ENCODE measurements around the gene RPL3. TPM values are rescaled to one million over a fixed set of nuclear protein-coding genes. Genes with fewer than 3 reads are reported as not detected.

Gene RPL3
- polyA plus RNA-seq, 2 donors, result 1,521 to 2,885 TPM

- WGBS, 2 donors, result 84 to 88% methylated on average over 17 of the region's 17 CpGs
- Histone ChIP-seq H3K36me3 (ENCODE audit: control insufficient read depth in 2 of 2, insufficient read depth in 2 of 2, low read length in 1 of 2) (no peaks in the 10 kb centered on the region), H3K4me1 (ENCODE audit: control insufficient read depth in 2 of 2, insufficient read depth in 2 of 2, low read length in 1 of 2) (peaks cover 7 to 27% of the 10 kb centered on the region in 2 donors), H3K27me3 (ENCODE audit: control insufficient read depth in 1 of 2, insufficient read depth in 2 of 2, low read length in 2 of 2) (no peaks in the 10 kb centered on the region), H3K4me3 (ENCODE audit: low read depth in 1 of 2, low read length in 2 of 2) (no peak overlapping the region), H3K27ac (ENCODE audit: low read depth in 2 of 2, low read length in 1 of 2) (no peak overlapping the region), H3K9me3 (ENCODE audit: control insufficient read depth in 2 of 2, insufficient read depth in 1 of 2, low read depth in 1 of 2, low read length in 1 of 2) (no peaks in the 10 kb centered on the region)
Observed at GRCh38 chr22:39294571-39295468, 24.6 kb downstream of the RPL3 start.

DNA sequence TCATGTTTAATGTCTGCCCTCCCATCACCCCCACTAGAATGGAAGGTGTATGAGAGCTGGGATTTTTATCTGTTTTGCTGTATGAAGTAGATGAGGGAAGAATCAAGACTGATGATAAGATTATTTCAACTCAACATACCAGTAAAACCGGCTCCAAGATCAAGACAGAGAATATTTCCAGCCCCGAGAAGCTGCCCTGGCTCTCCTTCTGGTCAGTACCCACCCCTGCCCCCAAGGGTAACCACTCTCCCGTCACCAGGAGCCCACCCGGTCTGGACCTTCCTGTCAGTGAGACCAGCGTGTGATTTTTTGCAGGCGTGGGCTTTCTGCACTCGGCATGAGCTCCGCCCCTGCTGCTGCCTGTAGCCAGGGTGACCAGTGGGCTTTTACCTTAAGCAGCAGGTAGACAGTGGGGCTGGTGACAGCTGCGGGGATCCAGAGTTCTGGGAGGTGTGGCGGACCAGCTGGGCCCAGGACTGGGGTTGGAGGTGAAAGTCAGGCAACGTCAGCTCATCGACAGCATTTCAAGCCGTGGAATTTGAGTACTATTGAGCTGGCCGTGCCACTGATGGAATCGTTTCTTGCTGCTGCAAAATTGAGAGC, 25.6 kb downstream of the RPL3 start:
- Histone ChIP-seq H3K27ac (ENCODE audit: low read depth in 2 of 2, low read length in 1 of 2) (no peak overlapping the region), H3K4me3 (ENCODE audit: low read depth in 1 of 2, low read length in 2 of 2) (no peak overlapping the region), H3K36me3 (ENCODE audit: control insufficient read depth in 2 of 2, insufficient read depth in 2 of 2, low read length in 1 of 2) (no peaks in the 10 kb centered on the region), H3K4me1 (ENCODE audit: control insufficient read depth in 2 of 2, insufficient read depth in 2 of 2, low read length in 1 of 2) (peaks cover 7 to 27% of the 10 kb centered on the region in 2 donors), H3K27me3 (ENCODE audit: control insufficient read depth in 1 of 2, insufficient read depth in 2 of 2, low read length in 2 of 2) (no peaks in the 10 kb centered on the region), H3K9me3 (ENCODE audit: control insufficient read depth in 2 of 2, insufficient read depth in 1 of 2, low read depth in 1 of 2, low read length in 1 of 2) (no peaks in the 10 kb centered on the region)
- WGBS, 2 donors, result 69 to 78% methylated on average over 15 of the region's 15 CpGs

DNA sequence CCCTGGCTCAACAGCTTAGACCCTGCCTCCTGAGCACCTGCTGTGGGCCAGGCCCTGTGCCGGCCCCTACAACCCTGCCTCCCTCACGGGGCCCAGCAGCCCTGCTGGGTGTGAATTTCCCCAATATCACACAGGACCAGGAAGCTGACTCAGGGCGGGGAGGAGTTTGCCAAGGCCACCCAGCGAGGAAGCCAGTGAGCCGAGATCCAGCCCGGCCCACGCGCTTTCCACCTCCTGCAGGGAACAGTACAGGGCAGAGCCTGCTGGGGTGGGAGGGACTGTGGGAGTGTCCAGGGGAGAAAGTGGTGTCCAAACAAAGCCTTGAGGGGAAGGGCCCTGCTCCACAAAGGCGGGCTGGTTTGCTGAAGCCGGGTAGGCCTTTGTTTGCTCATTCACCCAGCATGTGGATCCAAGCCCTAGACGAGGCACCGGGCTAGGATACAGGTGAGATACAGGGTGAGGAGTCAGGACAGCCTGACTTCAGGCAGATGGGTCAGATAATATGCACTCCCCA, 26.8 kb downstream of the RPL3 start:
- WGBS, 2 donors, result 21 to 22% methylated on average over 12 of the region's 12 CpGs
- H3K27ac ChIP-seq (ENCODE audit: low read depth in 2 of 2, low read length in 1 of 2), result peak overlapping the region; percentile 83 to 84
- H3K4me3 ChIP-seq (ENCODE audit: low read depth in 1 of 2, low read length in 2 of 2), result no peak overlapping the region
- no peaks in the 10 kb centered on the region for H3K27me3 ChIP-seq (ENCODE audit: control insufficient read depth in 1 of 2, insufficient read depth in 2 of 2, low read length in 2 of 2)
- H3K36me3 ChIP-seq (ENCODE audit: control insufficient read depth in 2 of 2, insufficient read depth in 2 of 2, low read length in 1 of 2), result no peaks in the 10 kb centered on the region
- H3K9me3 ChIP-seq (ENCODE audit: control insufficient read depth in 2 of 2, insufficient read depth in 1 of 2, low read depth in 1 of 2, low read length in 1 of 2), result no peaks in the 10 kb centered on the region
- H3K4me1 ChIP-seq (ENCODE audit: control insufficient read depth in 2 of 2, insufficient read depth in 2 of 2, low read length in 1 of 2), result peaks cover 7 to 26% of the 10 kb centered on the region in 2 donors

- Histone ChIP-seq H3K27ac (ENCODE audit: low read depth in 2 of 2, low read length in 1 of 2) (peak overlapping the region; percentile 83 to 84), H3K4me1 (ENCODE audit: control insufficient read depth in 2 of 2, insufficient read depth in 2 of 2, low read length in 1 of 2) (peaks cover 6 to 22% of the 10 kb centered on the region in 2 donors), H3K9me3 (ENCODE audit: control insufficient read depth in 2 of 2, insufficient read depth in 1 of 2, low read depth in 1 of 2, low read length in 1 of 2) (no peaks in the 10 kb centered on the region), H3K27me3 (ENCODE audit: control insufficient read depth in 1 of 2, insufficient read depth in 2 of 2, low read length in 2 of 2) (no peaks in the 10 kb centered on the region), H3K4me3 (ENCODE audit: low read depth in 1 of 2, low read length in 2 of 2) (no peak overlapping the region), H3K36me3 (ENCODE audit: control insufficient read depth in 2 of 2, insufficient read depth in 2 of 2, low read length in 1 of 2) (no peaks in the 10 kb centered on the region)
- 48 to 57% methylated on average over 18 to 19 of the region's 19 CpGs for whole genome bisulfite sequencing, 2 donors
Observed at GRCh38 chr22:39292031-39292462, 27.4 kb downstream of the RPL3 start.

- Histone ChIP-seq H3K9me3 (ENCODE audit: control insufficient read depth in 2 of 2, insufficient read depth in 1 of 2, low read depth in 1 of 2, low read length in 1 of 2) (no peaks in the 10 kb centered on the region), H3K36me3 (ENCODE audit: control insufficient read depth in 2 of 2, insufficient read depth in 2 of 2, low read length in 1 of 2) (no peaks in the 10 kb centered on the region), H3K4me3 (ENCODE audit: low read depth in 1 of 2, low read length in 2 of 2) (no peak overlapping the region), H3K4me1 (ENCODE audit: control insufficient read depth in 2 of 2, insufficient read depth in 2 of 2, low read length in 1 of 2) (peaks cover 3 to 22% of the 10 kb centered on the region in 2 donors), H3K27me3 (ENCODE audit: control insufficient read depth in 1 of 2, insufficient read depth in 2 of 2, low read length in 2 of 2) (no peaks in the 10 kb centered on the region), H3K27ac (ENCODE audit: low read depth in 2 of 2, low read length in 1 of 2) (no peak overlapping the region)
- WGBS, 2 donors, result 87 to 89% methylated on average over 10 of the region's 10 CpGs
Observed at GRCh38 chr22:39291523-39291922, 27.9 kb downstream of the RPL3 start.

- no peak overlapping the region for H3K27ac ChIP-seq (ENCODE audit: low read depth in 2 of 2, low read length in 1 of 2)
- no peaks in the 10 kb centered on the region for H3K9me3 ChIP-seq (ENCODE audit: control insufficient read depth in 2 of 2, insufficient read depth in 1 of 2, low read depth in 1 of 2, low read length in 1 of 2)
- 29 to 36% methylated on average over 17 of the region's 17 CpGs for WGBS, 2 donors
- peaks cover 3 to 22% of the 10 kb centered on the region in 2 donors for H3K4me1 ChIP-seq (ENCODE audit: control insufficient read depth in 2 of 2, insufficient read depth in 2 of 2, low read length in 1 of 2)
- H3K36me3 ChIP-seq (ENCODE audit: control insufficient read depth in 2 of 2, insufficient read depth in 2 of 2, low read length in 1 of 2), result no peaks in the 10 kb centered on the region
- no peaks in the 10 kb centered on the region for H3K27me3 ChIP-seq (ENCODE audit: control insufficient read depth in 1 of 2, insufficient read depth in 2 of 2, low read length in 2 of 2)
- no peak overlapping the region for H3K4me3 ChIP-seq (ENCODE audit: low read depth in 1 of 2, low read length in 2 of 2)
Observed at GRCh38 chr22:39290724-39291161, 28.7 kb downstream of the RPL3 start.

DNA sequence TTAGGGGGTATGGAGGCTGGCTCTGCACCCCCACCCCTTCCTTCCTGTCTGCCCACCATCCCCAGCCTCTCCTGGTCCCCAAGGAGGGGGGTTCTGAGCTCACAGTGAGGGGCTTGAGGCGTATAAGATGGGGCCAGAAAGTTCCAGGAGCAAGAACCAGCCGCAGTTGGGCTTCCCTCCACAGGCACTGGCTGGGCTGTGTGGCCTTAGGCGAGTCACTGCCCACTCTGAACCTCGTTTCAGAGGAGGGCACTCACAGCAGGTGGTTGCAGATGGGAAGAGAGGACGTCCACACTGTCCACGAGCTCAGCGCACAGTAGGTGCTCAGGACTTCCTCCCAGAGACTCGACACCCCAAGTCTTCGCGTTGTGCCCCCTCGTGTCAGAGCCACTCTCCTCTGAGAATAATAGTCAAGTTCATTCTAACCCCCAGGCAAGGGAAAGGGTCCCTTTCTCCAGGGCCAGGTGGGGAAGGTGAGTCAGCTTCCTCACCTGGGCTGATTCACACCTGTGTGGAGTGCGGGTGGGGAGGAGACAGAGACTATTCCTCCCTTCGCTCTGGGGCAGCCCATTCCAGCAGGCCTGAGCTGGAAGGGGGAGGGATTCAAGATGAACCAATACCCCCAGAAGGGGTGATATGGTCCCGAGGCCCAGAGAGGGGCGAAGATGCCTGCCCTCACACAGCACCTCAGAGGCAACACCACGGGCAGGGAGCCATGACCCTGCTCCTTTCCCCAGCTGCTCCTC, 29.3 kb downstream of the RPL3 start:
- Histone ChIP-seq H3K27ac (ENCODE audit: low read depth in 2 of 2, low read length in 1 of 2) (no peak overlapping the region), H3K36me3 (ENCODE audit: control insufficient read depth in 2 of 2, insufficient read depth in 2 of 2, low read length in 1 of 2) (no peaks in the 10 kb centered on the region), H3K27me3 (ENCODE audit: control insufficient read depth in 1 of 2, insufficient read depth in 2 of 2, low read length in 2 of 2) (no peaks in the 10 kb centered on the region), H3K4me1 (ENCODE audit: control insufficient read depth in 2 of 2, insufficient read depth in 2 of 2, low read length in 1 of 2) (peaks cover 3 to 22% of the 10 kb centered on the region in 2 donors), H3K9me3 (ENCODE audit: control insufficient read depth in 2 of 2, insufficient read depth in 1 of 2, low read depth in 1 of 2, low read length in 1 of 2) (peaks cover 0 to 2% of the 10 kb centered on the region in 2 donors), H3K4me3 (ENCODE audit: low read depth in 1 of 2, low read length in 2 of 2) (no peak overlapping the region)
- 66 to 67% methylated on average over 16 of the region's 16 CpGs for WGBS, 2 donors

GRCh38 chr22:39289533-39289932, 29.9 kb downstream of the RPL3 start:
- Histone ChIP-seq H3K4me3 (ENCODE audit: low read depth in 1 of 2, low read length in 2 of 2) (no peak overlapping the region), H3K9me3 (ENCODE audit: control insufficient read depth in 2 of 2, insufficient read depth in 1 of 2, low read depth in 1 of 2, low read length in 1 of 2) (peaks cover 0 to 7% of the 10 kb centered on the region in 2 donors), H3K27ac (ENCODE audit: low read depth in 2 of 2, low read length in 1 of 2) (no peak overlapping the region), H3K4me1 (ENCODE audit: control insufficient read depth in 2 of 2, insufficient read depth in 2 of 2, low read length in 1 of 2) (peaks cover 3 to 22% of the 10 kb centered on the region in 2 donors), H3K36me3 (ENCODE audit: control insufficient read depth in 2 of 2, insufficient read depth in 2 of 2, low read length in 1 of 2) (no peaks in the 10 kb centered on the region), H3K27me3 (ENCODE audit: control insufficient read depth in 1 of 2, insufficient read depth in 2 of 2, low read length in 2 of 2) (no peaks in the 10 kb centered on the region)
- 71 to 79% methylated on average over 14 of the region's 14 CpGs for WGBS, 2 donors
